Esophagus muscularis mucosa (tissue), 4 donors: ENCODE measurements around the gene XYLT1.

Experiments
- EP300 ChIP-seq: sonication (generic); formaldehyde crosslinking; IDR thresholded peaks from one replicate; pipeline ENCODE4 v1.6.1; 2017; ENCODE audit warnings: antibody characterized with exemption
- POLR2A ChIP-seq: fragments of 450-650 bp; IDR thresholded peaks from one replicate; pipeline ENCODE4 v1.6.1; 2017; ENCODE audit warnings: antibody characterized with exemption, moderate library complexity, mild to moderate bottlenecking, low read depth
- POLR2AphosphoS5 ChIP-seq, 2 donors: sonication (generic); formaldehyde crosslinking; IDR thresholded peaks; one replicate each; pipeline ENCODE4 v1.6.1; 2017; ENCODE audit warnings: antibody characterized with exemption in 2 of 2
- TF ChIP-seq, protein P1 (sequence below), 3 experiments: fragments of 200-600 bp in 2 of 3; fragments of 450-650 bp in 1 of 3; sonication (generic) in 2 of 3; IDR thresholded peaks; one replicate each; pipeline ENCODE4 v1.5.1; 2017 to 2019; ENCODE audit warnings: antibody characterized with exemption in 3 of 3, mild to moderate bottlenecking in 2 of 3, moderate library complexity in 1 of 3

DNA sequence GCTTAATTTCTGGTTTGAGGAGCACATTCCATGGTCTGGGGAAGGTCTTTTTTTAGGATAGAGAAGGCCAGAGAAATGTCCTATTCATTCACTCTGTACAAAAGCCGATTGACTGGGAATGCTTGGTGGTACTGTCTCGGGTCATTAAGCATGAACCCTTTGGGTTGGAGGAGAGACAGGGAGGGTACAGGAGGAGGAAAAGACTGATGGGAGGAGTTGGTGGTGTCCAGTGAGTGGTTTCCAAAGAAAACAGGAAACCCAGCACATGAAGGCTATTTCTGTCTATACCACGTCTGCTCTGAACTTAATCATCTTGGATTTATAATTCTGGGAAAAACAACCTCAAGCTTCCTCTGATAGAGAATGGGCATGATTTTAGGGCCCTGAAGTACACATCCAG is 111.9 kb downstream of the XYLT1 start:
- TF ChIP-seq POLR2AphosphoS5 (IDR thresholded peaks at IDR 0.05), result peak in 1 of 2 donors; percentile 4
- TF ChIP-seq, protein P1, sequence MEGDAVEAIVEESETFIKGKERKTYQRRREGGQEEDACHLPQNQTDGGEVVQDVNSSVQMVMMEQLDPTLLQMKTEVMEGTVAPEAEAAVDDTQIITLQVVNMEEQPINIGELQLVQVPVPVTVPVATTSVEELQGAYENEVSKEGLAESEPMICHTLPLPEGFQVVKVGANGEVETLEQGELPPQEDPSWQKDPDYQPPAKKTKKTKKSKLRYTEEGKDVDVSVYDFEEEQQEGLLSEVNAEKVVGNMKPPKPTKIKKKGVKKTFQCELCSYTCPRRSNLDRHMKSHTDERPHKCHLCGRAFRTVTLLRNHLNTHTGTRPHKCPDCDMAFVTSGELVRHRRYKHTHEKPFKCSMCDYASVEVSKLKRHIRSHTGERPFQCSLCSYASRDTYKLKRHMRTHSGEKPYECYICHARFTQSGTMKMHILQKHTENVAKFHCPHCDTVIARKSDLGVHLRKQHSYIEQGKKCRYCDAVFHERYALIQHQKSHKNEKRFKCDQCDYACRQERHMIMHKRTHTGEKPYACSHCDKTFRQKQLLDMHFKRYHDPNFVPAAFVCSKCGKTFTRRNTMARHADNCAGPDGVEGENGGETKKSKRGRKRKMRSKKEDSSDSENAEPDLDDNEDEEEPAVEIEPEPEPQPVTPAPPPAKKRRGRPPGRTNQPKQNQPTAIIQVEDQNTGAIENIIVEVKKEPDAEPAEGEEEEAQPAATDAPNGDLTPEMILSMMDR (IDR thresholded peaks at IDR 0.05), result no peak
- no peak for TF ChIP-seq POLR2A
- TF ChIP-seq EP300, result no peak
